ENCODE data around the gene GCDH.

DNA sequence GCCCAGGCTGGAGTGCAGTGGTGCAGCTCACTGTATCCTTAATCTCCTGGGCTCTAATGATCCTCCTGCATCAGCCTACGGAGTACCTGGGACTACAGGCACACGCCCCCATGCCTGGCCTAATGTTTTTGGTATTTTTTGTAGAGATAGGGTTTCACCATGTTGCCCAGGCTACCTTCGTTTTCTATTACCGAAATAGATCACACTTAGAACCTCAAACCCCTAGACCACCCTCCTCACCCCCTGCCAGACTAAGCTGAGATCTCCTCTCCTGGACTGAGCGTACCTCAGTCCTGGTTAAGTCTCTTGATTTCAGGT is 4.3 kb upstream of the GCDH start:
- TF ChIP-seq SIN3A (IDR thresholded peaks at IDR 0.05; ENCODE audit: borderline replicate concordance, insufficient read depth, low read length) (no peak), POLR2AphosphoS5 (IDR thresholded peaks at IDR 0.05; ENCODE audit: low read depth, low read length) (no peak), FOXP2 (optimal IDR thresholded peaks at IDR 0.05; ENCODE audit: borderline replicate concordance, extremely low read depth, extremely low read length, insufficient read depth) (no peak), TAF1 (IDR thresholded peaks at IDR 0.05; ENCODE audit: borderline replicate concordance, insufficient read depth, low read length) (no peak)
- TF ChIP-seq, protein P1, sequence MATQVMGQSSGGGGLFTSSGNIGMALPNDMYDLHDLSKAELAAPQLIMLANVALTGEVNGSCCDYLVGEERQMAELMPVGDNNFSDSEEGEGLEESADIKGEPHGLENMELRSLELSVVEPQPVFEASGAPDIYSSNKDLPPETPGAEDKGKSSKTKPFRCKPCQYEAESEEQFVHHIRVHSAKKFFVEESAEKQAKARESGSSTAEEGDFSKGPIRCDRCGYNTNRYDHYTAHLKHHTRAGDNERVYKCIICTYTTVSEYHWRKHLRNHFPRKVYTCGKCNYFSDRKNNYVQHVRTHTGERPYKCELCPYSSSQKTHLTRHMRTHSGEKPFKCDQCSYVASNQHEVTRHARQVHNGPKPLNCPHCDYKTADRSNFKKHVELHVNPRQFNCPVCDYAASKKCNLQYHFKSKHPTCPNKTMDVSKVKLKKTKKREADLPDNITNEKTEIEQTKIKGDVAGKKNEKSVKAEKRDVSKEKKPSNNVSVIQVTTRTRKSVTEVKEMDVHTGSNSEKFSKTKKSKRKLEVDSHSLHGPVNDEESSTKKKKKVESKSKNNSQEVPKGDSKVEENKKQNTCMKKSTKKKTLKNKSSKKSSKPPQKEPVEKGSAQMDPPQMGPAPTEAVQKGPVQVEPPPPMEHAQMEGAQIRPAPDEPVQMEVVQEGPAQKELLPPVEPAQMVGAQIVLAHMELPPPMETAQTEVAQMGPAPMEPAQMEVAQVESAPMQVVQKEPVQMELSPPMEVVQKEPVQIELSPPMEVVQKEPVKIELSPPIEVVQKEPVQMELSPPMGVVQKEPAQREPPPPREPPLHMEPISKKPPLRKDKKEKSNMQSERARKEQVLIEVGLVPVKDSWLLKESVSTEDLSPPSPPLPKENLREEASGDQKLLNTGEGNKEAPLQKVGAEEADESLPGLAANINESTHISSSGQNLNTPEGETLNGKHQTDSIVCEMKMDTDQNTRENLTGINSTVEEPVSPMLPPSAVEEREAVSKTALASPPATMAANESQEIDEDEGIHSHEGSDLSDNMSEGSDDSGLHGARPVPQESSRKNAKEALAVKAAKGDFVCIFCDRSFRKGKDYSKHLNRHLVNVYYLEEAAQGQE (IDR thresholded peaks at IDR 0.05; ENCODE audit: insufficient read depth in 1 of 2, low read depth in 2 of 2, low read length in 2 of 2): no peak
